Liver (tissue), 3 donors: ENCODE data around the gene NRDC.
A peak's percentile ranks its signal among the peaks of the same experiment; 100 is the strongest.

ENCODE experiments used
- CTCF ChIP-seq: fragments of 150-350 bp; IDR thresholded peaks from 2 replicates; pipeline ENCODE4 v1.5.1; 2017; ENCODE audit warnings: improper control_type of control experiment, low read depth, low read length; ENCODE audit not compliant: missing input control
- FOXA1 ChIP-seq: IDR thresholded peaks from 2 replicates; pipeline ENCODE4 v1.6.1; 2016; ENCODE audit warnings: antibody characterized with exemption
- GABPA ChIP-seq, 2 donors: IDR thresholded peaks in 1 of 2; conservative IDR thresholded peaks in 1 of 2; 2 replicates each; pipeline ENCODE4 v1.6.1; 2016; ENCODE audit warnings: antibody characterized with exemption in 2 of 2, mild to moderate bottlenecking in 1 of 2, moderate library complexity in 1 of 2
- HNF4A ChIP-seq, 2 donors: conservative IDR thresholded peaks; 2 replicates each; pipeline ENCODE4 v1.6.1; 2016; ENCODE audit warnings: antibody characterized with exemption in 2 of 2, mild to moderate bottlenecking in 2 of 2
- HNF4G ChIP-seq: IDR thresholded peaks from 2 replicates; pipeline ENCODE4 v1.6.1; 2016; ENCODE audit warnings: antibody characterized with exemption
- JUND ChIP-seq, 2 donors: IDR thresholded peaks; 2 replicates each; pipeline ENCODE4 v1.6.1; 2016; ENCODE audit warnings: antibody characterized with exemption in 2 of 2
- NR2F2 ChIP-seq: IDR thresholded peaks from 2 replicates; pipeline ENCODE4 v1.6.1; 2016; ENCODE audit warnings: antibody characterized with exemption
- RAD21 ChIP-seq, 2 donors: IDR thresholded peaks; 2 replicates each; pipeline ENCODE4 v1.6.1; 2016; ENCODE audit warnings: antibody characterized with exemption in 2 of 2, mild to moderate bottlenecking in 2 of 2
- RXRA ChIP-seq, 2 donors: IDR thresholded peaks; 2 replicates each; pipeline ENCODE4 v1.6.1; 2017 to 2018; ENCODE audit warnings: antibody characterized with exemption in 2 of 2, mild to moderate bottlenecking in 1 of 2
- SP1 ChIP-seq: IDR thresholded peaks from 2 replicates; pipeline ENCODE4 v1.6.1; 2018; ENCODE audit warnings: antibody characterized with exemption, mild to moderate bottlenecking
- YY1 ChIP-seq: IDR thresholded peaks from 2 replicates; pipeline ENCODE4 v1.6.1; 2016; ENCODE audit warnings: antibody characterized with exemption, mild to moderate bottlenecking
- TF ChIP-seq, protein P1 (sequence below): IDR thresholded peaks from 2 replicates; pipeline ENCODE4 v1.6.1; 2016; ENCODE audit warnings: antibody characterized with exemption
- TF ChIP-seq, protein P2 (sequence below): IDR thresholded peaks from 2 replicates; pipeline ENCODE4 v1.6.1; 2016; ENCODE audit warnings: antibody characterized with exemption, mild to moderate bottlenecking
- donor health status: healthy.
- donor health status: healthy.

DNA sequence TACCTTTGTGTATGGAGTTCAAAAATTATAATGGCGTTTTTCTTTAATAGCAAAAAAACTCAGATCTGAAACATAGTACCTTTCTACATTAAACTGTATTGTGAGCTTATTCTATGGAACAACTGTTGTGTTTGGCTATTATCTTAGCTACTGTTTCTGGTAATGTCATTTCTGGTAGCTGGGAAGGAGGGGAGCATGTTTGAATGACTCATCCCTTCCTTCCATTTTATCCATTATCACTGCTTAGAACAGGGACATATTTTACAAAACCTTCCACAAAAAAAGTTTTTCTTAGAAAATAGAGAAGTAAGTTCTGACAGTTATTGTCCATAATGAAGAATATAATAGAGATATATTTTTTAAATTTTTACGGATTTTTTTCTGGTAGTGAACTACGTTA, 128.3 kb downstream of the NRDC start:
- no peak for TF ChIP-seq CTCF
- TF ChIP-seq HNF4A (conservative IDR thresholded peaks at IDR 0.05) = no peak
- TF ChIP-seq RXRA (IDR thresholded peaks at IDR 0.05) = no peak
- TF ChIP-seq, protein P1, sequence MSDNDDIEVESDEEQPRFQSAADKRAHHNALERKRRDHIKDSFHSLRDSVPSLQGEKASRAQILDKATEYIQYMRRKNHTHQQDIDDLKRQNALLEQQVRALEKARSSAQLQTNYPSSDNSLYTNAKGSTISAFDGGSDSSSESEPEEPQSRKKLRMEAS = no peak
- no peak for TF ChIP-seq GABPA (IDR thresholded peaks at IDR 0.05 in 1 of 2, conservative IDR thresholded peaks at IDR 0.05 in 1 of 2)
- TF ChIP-seq, protein P2, sequence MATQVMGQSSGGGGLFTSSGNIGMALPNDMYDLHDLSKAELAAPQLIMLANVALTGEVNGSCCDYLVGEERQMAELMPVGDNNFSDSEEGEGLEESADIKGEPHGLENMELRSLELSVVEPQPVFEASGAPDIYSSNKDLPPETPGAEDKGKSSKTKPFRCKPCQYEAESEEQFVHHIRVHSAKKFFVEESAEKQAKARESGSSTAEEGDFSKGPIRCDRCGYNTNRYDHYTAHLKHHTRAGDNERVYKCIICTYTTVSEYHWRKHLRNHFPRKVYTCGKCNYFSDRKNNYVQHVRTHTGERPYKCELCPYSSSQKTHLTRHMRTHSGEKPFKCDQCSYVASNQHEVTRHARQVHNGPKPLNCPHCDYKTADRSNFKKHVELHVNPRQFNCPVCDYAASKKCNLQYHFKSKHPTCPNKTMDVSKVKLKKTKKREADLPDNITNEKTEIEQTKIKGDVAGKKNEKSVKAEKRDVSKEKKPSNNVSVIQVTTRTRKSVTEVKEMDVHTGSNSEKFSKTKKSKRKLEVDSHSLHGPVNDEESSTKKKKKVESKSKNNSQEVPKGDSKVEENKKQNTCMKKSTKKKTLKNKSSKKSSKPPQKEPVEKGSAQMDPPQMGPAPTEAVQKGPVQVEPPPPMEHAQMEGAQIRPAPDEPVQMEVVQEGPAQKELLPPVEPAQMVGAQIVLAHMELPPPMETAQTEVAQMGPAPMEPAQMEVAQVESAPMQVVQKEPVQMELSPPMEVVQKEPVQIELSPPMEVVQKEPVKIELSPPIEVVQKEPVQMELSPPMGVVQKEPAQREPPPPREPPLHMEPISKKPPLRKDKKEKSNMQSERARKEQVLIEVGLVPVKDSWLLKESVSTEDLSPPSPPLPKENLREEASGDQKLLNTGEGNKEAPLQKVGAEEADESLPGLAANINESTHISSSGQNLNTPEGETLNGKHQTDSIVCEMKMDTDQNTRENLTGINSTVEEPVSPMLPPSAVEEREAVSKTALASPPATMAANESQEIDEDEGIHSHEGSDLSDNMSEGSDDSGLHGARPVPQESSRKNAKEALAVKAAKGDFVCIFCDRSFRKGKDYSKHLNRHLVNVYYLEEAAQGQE = no peak
- no peak for TF ChIP-seq HNF4G
- TF ChIP-seq RAD21 (IDR thresholded peaks at IDR 0.05) = no peak
- no peak for TF ChIP-seq FOXA1
- peak; percentile 28 to 32 for TF ChIP-seq JUND (IDR thresholded peaks at IDR 0.05)
- TF ChIP-seq SP1 = no peak
- no peak for TF ChIP-seq NR2F2
- no peak for TF ChIP-seq YY1
